T1000 (cell line): Measurements from ENCODE around the gene HMCN2.

ENCODE experiments used
- DNase-seq: peaks from one replicate; lab custom pipeline; 2025; ENCODE audit warnings: mixed read lengths; lab: John Stamatoyannopoulos, UW

HMCN2 gene

DNA sequence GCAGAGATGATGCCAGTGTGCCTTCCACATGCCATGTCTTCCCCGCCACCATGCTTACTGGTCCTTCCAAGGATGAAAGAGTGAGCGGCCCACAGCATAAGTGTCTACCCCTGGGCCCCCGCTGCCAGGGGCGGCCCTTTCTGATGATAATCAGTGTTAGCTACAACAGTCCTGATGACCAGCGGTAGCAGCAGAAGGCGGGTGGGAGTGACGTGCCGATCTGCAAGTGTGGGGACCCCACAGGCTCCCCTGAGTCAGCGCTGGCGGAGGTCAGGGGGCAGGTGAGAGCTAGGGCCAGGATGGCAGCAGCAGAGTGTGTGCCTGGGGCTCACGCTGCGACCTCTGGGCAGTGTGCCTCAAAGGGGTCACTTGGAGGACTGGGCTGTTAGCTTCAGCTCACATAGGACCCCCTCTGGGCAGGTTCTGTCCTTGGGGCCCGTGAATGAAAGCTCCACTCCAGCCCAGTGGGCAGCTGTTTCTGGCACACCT is 80.4 kb downstream of the HMCN2 start:
- no peak for DNase-seq

- no peak for DNase-seq
These were observed 80.9 kb downstream of the HMCN2 start for GRCh38 chr9:130346431-130346830.

GRCh38 chr9:130347036-130347435 is 81.5 kb downstream of the HMCN2 start:
- DNase-seq, result no peak

DNA sequence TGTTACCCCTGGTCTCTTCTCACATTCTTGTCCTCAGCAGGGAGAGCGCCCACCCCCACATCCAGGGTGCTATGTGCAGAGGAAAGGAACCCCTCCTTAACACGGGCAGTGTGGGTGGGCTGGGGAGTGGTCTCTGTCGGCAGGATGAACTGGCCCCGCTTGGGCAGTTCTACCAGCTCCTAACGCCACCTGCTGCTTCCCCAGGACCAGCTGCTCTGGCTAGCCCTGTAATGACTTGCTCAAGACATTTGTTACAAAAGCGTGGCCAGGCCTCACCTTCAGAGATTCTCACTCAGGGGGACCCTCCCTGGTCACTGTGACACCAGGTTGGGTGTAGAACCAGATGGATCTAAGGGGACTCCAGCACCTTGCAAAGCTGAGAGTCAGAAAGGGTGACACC is 82.4 kb downstream of the HMCN2 start:
- DNase-seq, result no peak

DNA sequence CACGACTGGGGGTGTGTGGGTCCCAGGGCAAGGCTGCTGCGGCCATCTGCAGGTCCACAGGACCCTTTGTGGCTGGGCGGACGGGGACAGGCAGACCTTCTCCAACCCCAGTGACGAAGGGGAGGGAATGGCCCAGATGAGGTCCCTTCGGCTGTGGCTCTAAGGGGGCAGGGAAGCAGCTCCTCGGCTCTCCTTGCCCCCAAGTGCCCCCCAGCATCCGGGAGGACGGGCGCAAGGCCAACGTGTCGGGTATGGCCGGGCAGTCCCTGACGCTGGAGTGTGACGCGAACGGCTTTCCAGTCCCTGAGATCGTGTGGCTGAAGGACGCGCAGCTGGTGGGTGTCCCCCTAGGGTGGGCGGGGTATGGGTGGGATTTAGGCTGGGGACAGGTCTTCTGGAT is 82.8 kb downstream of the HMCN2 start:
- DNase-seq, result no peak

DNA sequence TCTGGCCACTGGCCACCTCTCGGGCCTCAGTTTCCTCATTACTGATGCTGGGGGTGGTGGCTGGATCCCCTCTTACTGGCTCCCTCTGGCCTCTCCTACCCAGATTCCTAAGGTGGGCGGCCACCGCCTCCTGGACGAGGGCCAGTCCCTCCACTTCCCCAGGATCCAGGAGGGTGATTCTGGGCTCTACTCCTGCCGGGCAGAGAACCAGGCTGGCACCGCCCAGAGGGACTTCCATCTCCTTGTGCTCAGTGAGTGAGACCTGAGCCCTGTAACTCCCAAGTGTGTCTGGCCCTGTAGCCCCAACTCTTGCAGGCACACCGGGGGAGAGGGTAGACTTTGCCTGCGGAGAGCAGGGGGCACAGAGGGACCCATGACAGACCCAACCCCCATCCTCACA is 83.3 kb downstream of the HMCN2 start:
- no peak for DNase-seq

GRCh38 chr9:130349398-130349797 is 83.8 kb downstream of the HMCN2 start:
- DNase-seq, result no peak

DNA sequence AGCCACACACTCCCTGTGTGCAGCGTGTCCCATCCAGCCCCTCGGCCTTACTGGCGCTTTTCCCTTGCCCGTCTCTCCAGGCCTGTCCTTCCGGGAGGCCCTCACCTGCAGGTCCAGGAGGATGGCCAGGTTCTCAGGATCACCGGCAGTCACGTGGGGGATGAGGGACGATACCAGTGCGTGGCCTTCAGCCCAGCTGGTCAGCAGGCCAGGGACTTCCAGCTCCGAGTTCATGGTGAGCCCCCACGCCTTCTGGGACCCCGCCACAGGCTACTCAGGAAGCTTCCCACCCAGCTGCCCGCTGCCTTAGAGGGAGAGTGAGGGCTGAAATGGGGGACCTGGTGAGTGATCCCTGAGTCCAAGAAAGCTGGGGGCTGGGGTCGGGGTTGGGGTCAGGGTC is 85.8 kb downstream of the HMCN2 start:
- no peak for DNase-seq

DNA sequence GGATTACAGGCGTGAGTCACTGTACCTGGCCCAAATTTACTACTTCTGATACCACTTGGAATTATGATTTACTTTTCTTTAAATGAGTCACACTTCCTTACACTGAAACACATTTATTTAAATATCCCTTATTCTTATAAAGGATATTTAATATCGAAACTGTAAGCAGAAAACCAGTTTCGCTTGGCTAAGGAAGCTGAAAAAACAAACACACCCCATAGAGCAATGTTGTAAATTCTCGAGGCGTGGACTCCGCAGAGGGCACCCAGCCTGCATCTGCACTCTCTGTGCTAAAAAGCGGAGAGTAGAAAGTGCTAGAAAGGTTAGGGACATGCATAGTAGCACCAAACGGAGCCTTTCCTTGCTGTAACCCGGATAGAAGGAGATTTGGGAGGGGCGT is 86.5 kb downstream of the HMCN2 start:
- no peak for DNase-seq

DNA sequence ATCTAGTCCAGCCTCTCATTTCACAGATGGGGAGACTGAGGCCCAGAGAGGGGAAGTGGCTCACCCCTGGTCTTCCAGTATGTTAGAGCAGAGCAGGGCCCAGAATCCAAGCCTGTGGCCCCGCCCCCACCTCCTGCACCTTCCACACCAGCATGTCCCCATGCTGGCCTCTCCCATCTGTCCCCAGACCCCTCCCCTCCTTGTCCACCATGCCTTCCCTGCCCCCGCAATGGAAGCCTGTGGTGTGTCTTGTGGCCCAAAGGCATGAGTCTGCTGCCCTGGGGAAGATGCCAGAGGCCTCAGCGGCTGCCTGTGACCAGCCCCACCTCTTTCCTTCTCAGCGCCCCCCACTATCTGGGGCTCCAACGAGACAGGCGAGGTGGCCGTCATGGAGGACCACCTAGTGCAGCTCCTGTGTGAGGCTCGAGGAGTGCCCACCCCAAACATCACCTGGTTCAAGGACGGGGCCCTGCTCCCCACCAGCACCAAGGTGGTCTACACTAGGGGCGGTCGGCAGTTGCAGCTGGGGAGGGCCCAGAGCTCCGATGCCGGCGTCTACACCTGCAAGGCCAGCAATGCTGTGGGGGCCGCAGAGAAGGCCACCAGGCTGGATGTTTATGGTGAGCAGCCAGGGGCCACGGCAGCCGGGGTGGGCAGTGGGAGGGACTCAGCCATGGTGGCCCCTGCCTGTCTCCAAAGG is 87.2 kb downstream of the HMCN2 start:
- DNase-seq, result no peak

DNA sequence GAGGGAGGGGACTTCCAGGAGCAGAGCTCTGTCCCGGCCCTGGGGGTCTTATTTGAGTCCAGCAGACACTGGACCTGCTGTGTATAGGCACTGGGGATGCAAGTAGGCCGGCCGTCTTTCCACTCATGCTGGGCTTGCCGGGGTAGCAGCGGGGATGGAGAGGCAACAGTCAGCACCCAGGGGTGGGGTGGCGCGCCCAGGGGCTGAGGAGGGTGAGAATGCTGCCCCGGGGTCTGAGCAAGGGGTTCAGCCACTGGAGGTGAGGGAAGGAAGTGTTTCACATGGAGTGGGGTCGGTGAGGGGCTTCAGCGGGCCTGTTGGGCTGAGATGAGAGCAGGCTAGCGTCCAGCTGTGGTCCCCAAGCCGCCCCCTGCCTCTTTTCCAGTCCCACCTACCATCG is 88.8 kb downstream of the HMCN2 start:
- no peak for DNase-seq

DNA sequence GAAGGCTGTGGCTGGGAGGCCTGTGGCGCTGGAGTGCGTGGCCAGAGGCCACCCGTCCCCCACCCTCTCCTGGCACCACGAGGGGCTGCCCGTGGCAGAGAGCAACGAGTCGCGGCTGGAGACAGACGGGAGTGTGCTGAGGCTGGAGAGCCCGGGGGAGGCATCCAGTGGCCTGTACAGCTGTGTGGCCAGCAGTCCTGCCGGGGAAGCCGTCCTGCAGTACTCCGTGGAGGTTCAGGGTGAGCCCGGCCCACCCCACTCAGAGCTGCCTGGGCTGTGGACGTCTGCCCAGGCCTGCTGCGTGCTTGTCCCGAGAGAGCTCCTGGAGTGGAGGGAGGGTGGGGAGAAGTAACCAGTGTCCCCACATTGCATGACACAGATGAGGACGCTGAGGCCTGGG is 89.2 kb downstream of the HMCN2 start:
- no peak for DNase-seq

GRCh38 chr9:130356033-130356432 is 90.5 kb downstream of the HMCN2 start:
- DNase-seq, result no peak

DNA sequence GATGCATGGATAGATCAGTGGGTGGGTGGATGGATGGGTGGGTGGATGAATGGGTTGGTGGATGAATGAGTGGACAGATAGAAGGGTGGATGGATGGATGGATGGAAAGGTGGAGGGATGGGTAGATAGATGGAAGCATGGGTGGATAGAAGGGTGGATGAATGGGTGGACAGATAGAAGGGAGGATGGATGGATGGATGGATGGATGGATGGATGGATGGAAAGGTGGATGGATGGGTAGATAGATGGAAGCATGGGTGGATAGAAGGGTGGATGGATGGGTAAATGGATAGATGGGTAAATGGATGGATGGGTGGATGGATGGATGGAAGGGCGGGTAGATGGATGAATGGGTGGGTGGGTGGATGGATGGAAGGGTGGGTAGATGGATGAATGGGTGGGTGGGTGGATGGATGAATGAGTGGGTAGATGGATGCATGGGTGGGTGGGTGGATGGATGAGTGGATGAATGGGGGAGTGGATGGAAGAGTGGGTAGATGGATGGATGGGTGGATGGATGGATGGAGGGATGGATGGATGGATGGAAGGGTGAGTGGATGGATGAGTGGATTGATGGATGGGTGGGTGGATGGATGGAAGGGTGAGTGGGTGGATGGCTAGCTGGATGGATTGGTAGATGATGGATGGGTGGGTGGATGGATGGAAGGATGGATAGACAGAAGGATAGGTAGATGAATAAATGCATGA is 91.5 kb downstream of the HMCN2 start:
- DNase-seq, result no peak

DNA sequence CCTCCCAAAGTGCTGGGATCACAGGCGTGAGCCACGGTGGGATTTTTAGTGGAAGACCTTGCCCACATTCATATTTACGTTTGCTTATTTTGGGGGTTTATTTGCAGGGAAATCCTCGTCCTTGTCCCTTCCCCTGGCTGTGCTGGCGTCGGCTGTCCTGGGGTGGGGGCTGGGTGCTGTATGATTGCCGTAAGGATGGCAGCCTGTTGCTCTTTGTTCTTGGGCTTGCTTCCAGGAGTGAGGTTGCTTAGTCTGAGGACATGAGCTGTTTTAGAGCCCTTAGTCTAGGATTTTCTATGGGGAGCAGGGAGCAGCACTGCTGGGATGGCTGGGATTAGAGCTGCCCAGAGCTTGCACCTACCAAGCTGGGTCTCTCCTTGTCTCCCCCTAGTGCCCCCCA is 93.4 kb downstream of the HMCN2 start:
- no peak for DNase-seq

DNA sequence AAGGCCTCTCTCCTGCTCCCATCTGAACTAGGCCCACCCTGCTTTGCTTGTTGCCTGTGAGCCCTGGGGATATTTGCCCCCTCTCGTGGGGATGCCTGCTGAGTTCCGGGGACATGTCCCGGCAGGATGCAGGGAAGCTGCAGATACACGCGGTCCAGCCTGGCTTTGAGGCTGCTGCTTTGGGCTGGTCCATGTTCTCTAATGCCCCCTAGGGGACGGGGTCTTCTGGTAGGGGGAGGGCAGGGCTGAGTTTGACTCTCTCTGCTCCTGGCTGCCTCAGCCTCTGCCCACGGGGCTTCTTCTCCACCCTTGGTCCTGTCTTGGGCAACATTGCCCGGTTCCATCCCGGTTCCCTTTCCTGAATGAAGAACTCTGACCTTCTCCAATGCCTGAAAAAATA is 94.3 kb downstream of the HMCN2 start:
- no peak for DNase-seq

GRCh38 chr9:130360672-130361071 is 95.1 kb downstream of the HMCN2 start:
- no peak for DNase-seq

DNA sequence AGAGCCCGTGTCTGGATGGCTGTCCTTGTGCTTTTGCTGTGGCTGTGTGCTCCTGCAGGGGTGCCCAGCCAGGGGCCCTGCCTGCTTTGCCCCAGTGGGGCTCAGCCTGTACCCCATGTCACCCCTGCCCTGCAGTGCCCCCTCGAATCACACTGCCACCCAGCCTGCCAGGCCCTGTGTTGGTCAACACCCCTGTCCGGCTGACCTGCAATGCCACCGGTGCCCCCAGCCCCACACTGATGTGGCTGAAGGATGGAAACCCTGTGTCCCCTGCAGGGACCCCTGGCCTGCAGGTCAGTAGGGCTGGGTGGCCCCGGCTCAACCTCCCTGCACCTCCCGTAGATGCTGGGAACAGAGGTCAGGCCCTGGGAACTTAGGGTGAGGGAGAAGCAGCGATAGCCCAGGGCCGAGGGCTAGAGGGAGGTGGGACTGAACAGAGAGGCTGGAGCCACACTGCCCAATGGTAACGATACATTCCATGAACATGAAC is 96.4 kb downstream of the HMCN2 start:
- no peak for DNase-seq

- no peak for DNase-seq
These were observed 97.1 kb downstream of the HMCN2 start for GRCh38 chr9:130362691-130363090.

GRCh38 chr9:130363755-130364404 is 98.3 kb downstream of the HMCN2 start:
- DNase-seq, result no peak

- peak; percentile 28 for DNase-seq
These were observed 99.2 kb downstream of the HMCN2 start for GRCh38 chr9:130364619-130365322.

DNA sequence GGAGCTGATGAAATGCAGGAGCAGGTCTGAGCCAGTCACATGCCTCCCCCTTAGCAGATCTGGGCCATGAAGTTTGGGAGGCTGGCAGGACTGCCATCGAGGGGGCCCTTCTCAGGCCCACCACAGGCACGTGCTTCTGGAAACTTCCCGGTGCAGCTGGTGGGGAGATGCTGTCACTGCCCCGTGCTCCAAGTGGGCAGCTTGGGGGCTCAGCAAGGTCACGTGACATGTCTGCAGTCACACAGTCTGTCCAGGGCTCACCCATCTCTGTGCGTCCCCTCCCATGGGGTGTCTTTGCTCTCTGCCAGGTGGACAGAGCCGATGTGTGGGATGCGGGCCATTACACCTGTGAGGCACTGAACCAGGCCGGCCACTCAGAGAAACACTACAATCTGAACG is 99.8 kb downstream of the HMCN2 start:
- no peak for DNase-seq
